COLO829 (cell line): ENCODE results near the gene ETAA1.

Source experiments
- DNase-seq: peaks from one replicate; pipeline ENCODE4 v3.0.0; 2012; ENCODE audit warnings: low spot score

Gene ETAA1

DNA sequence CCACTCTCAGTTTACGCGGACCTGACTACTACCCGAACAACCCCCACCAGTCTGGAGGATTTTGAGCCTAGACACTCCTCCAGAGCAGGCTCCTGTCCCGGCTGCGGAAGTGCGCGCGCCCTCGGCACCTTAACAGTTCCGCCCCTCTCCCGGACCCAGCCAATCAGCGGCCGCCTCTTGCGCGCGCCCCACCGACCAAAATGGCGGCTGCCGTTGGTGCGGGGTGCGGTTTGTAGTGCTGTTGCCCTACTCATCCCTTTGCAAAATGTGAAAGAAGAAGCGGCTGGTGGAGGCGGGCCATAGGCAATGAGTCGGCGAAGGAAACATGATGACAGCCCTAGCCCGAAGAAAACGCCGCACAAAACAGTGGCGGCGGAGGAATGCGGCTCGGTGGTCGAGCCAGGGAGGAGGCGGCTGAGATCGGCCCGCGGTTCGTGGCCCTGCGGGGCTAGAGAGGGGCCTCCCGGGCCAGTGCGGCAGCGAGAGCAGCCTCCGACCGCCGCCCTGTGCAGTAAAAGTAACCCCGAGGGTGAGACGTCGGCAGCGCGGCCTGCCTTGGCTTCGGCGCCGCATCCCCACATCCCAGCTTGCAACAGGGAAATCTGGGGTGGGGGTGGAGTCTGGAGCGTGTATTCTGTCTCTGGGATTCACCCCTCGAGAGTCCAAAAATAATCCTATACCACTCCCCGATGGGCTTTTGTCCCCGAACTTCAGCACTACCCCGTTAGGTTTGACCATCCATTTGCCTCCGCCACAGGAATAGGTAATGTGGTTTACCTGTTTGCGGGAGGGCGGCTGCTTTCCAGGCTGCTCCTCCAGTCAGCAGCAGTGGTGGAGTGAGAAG, at the start of gene ETAA1:
ETAA1 (plus strand) TSS at position 191 of the 844 bp plus-strand sequence; CDS start at position 307, 116 bp downstream.
- peak; percentile 91 for DNase-seq

DNA sequence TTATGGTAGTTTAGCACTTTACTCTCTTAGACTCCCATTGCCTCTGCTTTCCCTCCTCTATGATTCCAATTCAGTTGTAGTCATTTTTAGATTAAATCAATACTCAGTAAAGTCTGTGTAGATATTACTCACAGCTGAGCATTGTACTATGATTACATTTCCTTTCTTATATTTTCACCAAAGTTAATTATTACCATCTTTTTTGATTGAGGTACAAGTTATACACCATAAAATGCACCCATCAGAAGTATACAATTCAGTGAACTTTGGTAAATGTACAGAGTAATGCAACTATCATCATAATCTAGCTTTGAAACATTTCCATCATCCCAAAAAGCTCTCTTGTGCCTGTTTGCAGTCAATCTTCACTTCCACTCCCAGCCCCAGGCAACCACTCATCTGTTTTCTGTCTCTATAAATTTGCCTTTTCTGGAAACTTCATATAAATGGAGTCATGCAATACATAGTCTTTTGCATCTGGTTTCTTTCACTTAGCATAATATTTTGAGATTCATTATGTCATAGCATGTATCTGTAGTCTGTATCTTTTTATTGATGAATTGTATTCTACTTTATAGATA, 30.2 kb upstream of the ETAA1 start:
- no peak for DNase-seq

DNA sequence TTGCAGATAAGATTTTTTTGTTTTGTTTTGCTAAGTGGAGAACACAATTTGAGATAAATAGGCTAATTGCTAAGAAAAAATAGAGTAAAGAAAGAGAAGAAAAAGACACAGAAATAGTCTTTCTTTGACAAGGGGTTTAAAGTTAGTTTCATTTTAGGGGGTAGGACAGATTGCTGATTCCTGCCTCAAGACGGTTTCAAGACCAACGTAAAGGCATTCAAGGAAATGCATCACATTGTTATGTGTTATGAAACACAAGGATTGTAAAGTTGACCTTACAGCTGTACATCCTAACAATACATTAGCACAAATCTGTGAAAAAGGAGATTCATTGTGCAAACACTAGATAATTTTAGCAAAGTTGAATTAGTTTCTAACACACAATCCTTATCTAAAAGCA, 22.7 kb upstream of the ETAA1 start:
- DNase-seq = no peak

DNA sequence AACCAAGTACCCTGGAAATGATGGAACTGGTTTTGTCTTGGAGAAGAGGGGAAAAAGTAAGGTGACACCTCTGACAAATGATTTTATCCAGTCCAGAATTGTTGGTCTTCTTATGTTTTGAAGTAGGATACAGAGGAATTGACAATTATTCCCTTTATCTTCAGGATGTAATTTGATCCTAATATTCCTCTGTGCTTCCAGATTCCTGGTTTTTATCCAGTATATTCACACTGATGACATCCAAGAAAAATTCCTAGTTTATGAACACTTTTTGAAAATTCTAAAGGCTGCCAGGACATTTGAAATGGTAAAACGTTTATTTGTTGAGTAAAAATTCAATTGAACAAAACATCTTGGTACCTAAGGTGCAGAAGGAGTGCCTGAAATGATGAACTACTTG, 22.2 kb upstream of the ETAA1 start:
- no peak for DNase-seq

DNA sequence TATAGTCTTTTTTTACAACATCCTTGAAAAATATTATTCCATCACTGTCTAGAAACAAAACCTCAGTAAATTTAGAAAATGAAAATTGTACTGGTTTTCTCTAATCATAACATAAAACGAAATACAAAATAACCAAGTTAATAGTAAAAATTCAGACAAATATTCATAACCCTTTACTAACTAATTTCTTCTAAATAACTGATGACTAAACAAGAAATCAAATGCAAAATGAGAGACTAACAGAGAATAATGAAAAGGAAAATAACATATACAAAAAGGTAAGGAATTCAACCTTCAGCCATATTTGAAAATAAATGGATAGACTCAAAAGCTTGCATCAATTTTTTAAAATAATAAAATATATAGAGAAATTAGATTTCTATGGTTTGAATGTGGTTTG, 18.6 kb upstream of the ETAA1 start:
- DNase-seq = no peak

DNA sequence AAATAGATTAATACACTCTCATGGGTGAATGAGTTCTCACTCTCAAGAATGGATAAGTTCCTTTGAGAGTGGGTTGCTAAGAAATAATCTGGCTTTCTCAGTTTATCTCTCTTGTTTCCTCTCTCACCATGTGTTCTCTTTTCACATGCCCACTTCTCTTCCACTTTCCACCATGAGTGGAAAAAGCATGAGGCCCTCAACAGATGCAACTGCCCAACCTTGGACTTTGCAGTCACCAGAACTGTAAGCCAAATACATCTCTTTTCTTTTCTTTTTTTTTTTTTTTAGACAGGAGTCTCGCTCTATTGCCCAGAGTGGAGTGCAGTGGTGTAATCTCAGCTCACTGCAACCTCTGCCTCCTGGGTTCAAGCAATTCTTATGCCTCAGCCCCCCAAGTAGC, 18.1 kb upstream of the ETAA1 start:
- DNase-seq = no peak

DNA sequence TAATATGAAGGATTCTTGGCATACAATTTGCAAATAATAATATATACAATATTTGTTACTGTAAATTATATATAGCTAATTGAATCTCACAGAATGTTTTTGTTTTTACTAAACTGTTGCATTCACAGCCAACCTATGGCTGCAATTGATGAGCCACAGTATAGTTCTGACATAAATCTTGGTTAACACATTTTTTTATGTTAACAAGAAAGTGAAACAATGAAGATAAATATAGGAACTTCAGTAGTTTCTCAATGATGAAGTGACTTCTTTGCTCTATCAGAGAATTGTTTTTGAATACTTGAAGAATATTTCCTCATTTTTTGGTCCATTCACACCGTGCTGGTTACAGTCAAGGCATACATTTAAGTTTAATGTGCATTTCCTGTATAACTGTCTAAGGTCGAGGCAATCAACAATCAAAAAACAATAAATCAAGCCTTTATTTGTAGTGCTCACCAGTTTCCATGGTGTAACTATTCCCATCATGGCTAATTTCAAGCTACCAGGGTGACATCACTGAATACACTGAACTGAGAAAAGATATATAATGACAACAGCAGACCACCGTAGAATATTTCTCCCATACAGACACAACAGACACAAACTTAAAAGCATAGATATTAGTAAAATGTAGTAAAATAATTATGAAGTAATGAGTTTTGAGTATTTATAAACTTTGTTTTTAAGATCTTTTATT, 12.9 kb upstream of the ETAA1 start:
- DNase-seq = no peak

DNA sequence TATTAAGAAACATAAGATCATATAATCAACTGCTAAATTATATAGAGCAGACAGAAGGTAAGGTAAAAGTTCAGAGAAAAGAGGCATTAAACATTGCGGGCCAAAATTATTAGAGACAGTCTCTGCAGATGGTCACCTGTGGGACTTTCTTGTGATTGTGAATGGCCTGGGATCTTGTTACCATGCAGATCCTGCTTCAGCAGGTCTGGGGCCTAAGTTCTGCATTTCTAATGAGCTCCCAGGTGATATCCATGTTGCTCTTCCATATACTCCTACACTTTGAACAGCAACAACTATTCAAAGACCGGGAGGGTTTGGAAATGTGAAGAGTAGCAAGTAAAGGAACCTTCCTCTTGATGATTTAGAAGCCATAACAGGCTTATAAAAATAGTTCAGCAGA, 8.5 kb upstream of the ETAA1 start:
- no peak for DNase-seq

DNA sequence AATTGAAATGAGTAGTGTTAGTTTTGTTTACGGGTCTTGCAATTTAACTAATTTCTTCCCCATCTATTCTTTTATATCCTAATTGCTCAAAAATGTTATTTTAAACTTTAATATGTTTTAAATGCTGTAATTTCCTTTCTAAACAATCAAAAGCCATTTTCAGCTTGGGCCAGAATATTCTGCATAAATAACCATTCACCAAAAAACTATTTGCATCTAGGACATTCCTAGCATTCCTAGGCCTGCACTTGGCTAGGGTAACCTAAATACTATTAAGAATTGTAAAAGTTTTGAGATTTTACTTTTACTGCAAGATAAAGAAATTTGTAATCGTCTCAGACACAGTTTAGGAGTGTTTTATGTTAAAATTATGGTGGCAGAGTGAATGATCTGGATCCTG, 7.8 kb upstream of the ETAA1 start:
- DNase-seq = peak; percentile 24

DNA sequence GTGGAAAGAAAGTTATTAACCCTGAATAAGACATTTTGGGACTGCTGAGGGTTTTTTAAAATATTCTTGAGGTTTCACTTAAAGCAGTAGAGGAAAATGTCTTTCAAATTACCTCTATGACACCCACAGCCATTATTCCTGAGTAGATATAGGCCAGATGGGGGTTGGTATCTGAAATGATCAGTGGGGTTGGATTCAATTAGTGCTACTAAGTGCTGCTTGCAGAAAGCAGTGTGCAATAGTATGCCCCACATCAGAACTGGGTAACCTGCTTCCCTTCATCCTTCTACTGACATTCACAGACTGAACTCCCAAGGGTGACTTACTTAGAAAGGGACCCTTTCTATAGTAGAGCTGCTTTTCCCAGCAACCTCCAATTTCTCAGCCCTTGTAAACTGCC, 7.3 kb upstream of the ETAA1 start:
- DNase-seq = no peak

DNA sequence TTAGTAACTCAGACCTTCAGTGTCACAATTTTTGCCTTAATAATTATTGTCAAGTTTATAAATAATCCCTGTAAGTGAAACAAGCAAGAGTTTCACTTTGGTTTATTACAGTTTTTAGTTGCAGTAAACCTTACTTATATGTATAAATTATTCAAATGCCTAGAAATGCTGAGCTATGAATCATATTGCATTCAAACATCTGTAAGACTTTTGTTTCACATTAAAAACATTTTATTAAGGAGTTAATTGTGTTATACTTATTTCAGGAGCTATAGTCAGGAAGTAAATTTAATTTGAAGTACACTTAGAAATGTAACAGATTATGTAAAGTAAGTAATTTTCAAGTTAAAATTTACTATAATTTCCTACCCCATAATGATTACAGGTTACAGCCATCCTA, 3.9 kb upstream of the ETAA1 start:
- DNase-seq = no peak

DNA sequence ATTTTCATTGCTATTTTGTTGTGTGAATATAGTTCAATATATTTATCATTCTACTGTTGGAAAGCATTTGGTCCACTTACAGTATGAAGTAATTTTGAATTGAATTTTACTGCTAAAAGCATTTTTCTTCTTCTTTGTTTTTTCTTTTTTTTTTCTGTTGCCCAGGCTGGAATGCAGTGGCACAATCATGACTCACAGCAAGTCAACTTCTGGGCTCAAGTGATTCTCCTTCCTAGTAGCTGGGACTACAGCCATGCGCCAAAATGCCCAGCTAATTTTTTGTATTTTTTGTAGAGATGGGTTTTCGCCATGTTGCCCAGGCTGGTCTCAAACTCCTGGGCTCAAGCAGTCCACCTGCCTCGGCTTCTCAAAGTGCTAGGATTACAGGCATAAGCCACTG, 2.4 kb upstream of the ETAA1 start:
- no peak for DNase-seq

DNA sequence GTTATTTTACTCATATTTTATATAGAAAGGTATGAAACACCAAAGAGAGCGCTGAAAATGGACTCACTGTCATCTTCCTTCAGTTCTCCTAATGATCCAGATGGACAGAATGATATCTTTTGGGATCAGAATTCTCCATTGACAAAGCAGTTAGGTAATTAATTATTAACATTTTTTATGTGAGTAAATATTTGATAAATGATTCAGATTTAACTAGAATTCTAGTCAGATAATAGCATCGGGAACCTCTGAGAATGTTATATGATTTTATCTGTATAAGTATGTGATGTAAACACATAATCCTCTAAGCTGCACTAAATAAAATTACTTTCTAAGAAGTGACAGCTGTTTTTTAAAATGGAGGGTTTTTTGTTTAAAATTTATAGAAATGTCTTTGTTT, 2.0 kb downstream of the ETAA1 start:
- DNase-seq = no peak

DNA sequence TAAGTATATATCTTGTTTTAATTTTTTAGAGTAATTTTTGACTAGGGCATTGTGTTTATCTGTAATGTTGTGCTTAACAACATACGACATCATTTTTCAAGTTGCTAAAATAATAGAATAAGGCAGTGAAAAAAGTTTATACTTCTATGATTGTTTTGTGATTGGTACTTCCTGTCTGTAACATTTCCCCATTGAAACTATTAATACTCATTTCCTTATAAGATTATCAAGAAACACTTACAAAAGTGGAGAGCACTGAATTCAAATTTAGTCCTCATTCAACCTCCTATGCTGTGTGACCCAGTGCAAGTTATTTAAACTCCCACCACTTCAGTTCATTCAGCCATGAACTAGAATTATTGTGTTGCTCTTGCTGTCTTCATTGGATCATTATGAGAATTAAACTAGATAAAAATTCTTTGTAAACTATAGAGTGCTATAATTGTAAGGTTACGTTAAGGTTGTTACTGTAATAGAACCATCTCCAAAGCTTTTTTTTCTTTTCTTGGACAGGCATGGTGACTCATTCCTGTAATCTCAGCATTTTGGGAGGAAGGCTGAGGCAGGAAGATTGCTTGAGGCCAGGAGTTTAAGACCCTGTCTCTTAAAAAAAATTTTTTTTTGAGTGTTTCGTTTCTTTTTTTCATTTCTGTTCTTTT, 2.8 kb downstream of the ETAA1 start:
- DNase-seq = no peak

DNA sequence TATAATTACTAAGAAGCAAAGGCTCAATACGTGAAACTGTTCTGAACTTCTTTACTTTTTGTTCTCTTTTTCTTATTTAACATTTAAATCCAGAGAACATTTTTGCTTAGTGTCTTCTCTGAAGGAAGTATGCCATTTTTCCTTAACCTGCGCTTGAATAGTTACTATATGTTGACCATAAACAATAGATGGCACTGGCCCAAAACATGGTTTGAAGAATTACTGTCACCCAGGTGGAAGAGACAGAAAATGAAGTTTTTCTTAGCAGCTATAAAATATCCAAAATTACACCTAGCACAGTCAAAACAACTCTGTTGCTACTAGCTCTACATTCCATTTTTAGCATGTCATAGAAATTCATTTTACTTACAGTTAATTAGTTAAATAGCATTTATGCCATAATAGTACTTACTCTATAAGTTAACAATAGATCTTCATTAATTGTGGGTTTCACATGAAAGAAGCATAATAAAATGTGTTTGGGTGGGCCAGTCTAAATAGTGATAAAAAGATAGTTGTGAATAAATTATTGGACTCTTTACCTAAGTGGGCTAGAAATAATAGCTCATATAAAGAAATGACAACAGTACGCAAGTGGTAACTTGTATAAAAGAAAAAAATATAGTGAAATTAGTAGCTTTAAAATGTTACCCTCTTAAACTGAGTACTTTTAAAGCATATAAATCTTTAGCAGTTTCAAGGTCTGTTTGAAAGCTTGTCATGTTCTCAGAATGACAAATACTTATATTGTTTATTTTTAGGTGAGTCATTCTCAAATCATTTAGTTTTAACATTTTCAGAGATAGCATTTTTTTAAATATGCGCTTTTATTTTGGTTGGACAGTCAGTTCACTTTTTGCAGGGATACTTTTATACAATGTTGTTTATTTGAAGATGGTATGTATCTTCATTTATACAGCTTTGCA, 3.7 kb downstream of the ETAA1 start:
- peak; percentile 16 for DNase-seq

DNA sequence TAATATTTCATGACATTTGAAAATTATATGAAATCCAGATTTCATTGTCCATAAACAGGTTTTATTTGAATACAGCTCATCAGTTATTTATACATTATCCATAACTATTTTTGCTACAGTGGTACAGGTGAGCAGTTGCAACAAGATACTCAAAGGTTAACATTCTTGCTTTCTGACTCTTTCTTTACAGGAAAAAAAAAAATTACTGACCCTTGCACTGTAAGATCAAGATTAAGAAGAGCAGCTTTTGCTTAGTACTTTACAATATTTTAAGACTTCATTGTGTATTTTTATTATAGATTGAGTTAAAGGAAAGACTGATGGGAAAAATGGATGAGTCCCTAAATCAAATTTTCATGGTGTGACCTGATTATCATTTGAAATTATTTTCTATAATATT, 11.2 kb downstream of the ETAA1 start:
- no peak for DNase-seq

DNA sequence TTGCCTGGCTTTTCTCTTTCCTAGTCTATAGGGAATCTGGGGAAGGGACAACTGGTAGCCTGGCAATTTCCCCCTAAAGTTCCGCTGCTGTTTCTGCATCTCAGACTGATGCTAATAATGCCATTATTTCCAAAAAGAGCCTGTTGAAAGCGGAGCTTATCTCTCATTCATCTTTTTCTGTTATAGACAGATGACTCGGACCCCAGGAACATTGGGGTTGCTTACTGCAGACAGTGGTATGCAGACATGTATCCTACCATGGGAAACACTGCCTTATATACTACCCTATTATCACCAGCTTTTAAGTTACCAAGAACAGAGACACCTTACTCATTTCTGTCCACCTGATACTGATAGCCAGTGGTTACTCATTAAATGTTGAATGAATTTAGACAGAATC, 15.3 kb downstream of the ETAA1 start:
- no peak for DNase-seq

DNA sequence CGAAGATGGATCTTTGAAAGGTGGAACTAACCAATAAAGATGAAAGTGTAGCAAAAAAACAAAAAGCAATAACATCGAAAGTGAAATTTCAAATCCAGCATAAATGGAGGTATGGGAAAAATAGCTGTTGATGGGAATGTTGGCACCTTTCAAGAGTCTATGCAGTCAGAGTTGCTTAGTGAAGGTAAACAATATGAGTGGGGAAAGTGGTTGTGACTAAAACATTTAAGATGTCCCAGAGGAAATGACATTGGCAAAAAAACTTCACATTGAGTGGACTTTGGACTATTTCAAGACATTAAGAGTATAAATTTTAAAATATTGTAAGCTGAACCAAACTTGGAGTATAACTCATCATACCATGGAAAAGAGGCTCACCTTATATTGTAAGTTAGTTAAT, 17.7 kb downstream of the ETAA1 start:
- no peak for DNase-seq

DNA sequence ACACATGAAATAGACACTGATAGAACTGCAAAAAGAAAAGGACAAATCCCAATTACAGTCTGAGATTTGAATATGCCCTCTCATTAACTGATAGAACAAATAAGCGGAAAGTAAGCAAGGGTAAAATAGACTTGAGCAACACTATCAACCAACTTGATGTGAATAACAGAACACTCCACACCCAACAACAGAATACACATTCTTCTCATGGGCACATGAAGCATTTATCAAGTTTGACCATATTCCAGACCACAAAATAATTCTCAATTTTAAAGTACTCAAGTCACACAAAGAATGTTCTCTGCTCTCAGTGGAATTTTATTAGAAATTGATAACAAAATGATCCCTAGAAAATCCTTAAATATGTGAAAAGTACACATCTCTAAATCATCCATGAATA, 19.0 kb downstream of the ETAA1 start:
- no peak for DNase-seq

DNA sequence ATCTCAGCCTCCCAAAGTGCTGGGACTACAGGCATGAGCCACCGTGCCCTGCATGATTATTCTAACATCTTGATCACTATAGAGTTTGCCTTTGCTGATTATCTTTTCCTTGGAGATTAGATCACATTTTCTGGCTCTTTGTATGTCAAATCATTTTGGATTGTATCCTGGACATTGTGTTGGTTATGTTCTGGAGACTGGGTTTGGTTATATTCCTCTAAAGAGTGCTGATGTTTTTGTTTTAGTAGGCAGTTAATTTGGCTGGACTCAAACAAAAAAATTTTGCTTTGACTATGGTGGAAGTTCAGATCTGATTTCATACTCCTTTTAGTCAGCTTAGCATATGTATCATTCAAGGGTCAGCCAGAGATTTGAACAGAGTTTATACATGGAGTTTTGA, 26.4 kb downstream of the ETAA1 start:
- DNase-seq = no peak

DNA sequence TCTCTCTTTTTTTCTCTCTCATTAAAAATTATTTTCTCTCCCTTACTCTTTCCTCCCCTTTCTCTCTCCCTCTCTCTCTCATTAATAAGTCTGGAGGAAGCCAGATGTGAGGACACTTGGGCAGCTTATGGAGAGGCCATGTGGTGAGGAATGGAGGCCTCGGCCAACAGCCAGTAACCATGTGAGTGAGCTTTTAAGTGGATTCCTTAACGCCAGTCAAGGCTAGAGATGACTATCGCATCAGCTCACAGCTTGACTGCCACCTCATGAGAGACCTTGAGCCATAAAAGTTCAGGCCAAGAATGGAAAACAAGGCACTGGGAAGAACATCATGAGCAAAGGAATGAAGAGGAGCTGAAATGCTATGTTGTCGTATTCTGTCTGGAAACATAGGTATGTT, 39.1 kb downstream of the ETAA1 start:
- DNase-seq = no peak

DNA sequence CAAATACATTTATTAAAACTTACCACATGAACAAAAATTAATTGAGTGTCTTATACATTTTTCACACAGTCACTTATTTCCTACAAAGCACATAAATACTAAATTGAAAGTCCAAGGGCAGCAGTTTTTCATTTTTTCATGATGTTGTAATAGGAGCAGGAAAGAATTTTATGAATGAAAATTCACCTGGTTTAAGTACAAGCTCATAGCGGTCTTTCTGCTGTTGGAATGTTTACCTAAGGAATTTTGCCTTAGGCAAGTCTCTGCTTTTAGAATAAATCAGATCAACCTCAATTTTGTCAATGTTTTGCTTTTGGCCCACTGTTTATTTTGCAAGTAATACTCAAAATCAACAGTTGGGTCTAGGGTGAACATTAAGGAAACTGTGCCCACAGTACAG, 40.0 kb downstream of the ETAA1 start:
- DNase-seq = no peak
